Measurements from ENCODE around the gene DCAF10.
"Not testable (repeated sequence)": the region's sequence is repeated elsewhere in the genome, so short reads cannot be mapped to it uniquely, and the experiment has no call there.

DCAF10 gene

DNA sequence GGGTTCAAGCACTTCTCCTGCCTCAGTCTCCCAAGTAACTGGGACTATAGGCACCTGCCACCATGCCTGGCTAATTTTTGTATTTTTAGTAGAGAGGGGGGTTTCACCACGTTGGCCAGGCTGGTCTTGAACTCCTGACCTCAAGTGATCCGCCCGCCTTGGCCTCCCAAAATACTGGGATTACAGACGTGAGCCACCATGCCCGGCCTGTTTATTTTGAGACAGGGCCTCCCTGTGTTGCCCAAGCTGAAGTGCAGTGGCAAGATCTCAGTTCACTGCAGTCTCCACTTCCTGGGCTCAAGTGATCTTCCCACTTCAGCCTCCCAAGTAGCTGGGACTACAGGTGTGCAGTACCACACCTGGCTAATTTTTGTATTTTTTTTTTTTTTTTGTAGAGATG is 109.2 kb downstream of the DCAF10 start:
- DNase-seq, result not testable (repeated sequence)

DNA sequence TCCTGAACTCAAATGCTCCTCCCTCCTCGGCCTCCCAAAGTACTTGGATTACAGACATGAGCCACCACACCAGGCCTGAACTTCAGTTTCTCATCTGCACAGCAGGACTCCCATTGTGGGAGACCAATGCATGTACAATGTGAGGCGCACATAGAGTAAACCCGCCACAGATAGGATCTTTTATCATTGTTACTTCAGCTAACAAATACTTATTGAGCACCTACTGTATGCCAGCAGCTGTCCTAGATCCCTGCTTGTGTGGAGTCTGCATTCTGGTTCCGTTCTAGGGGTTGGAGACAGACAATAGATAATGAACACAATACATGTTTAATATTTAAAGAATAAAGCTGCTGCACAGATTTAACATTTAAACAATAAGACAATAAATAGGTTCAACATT is 109.7 kb downstream of the DCAF10 start:
- DNase-seq, result no peak

DNA sequence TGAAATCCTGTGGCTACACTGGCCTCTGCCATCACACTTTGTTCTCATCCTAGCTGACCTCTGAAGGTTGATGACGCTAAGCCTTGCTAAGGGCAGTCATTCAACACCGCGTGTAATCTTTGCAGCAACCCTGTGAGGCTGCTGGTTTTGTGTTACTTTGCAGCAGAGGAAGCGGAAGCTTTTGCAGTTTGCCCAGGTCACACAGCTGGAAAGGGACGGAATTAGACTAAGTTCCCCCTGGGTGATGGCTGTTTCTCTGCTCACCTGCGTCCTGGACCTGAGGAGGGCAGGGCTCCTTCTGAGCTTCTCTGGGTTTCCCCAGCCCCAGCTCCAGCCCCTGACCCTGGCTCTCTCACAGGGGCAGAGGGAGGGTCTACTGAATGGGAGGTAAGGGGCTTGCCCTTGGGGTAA is 110.7 kb downstream of the DCAF10 start:
- no peak for DNase-seq

DNA sequence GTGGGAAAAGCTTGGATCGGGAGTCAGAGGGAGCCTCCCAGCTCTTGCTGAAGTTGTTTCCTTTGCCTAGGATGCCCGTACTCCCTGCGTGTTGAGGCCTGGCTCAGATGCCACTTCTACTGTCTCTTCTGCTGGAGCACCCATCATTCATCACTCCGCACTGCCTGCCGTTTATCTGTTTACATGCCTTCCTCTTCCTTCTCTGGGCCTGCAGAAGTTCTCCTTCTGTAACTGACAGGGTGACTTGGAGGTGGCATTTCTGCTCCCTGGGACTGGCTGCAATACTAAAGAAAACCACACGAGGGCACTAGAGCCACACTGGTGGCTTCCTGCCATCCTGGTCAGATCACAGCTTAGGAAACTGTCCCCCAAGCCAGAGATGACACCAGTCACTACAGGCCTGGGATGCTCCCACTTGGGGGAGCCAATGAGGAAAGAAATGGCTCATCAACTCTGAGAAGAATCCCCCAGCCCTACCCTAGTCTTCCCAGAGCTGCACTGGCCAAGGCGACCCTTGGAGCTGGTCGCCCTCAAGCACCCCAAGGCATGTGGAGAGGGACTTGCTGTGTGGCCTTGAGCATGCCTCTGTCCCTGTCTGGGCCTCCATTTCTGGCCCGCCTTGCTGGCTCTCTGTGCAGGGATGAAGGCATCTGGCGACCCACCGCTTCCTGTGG is 113.0 kb downstream of the DCAF10 start:
- DNase-seq, result peak; percentile 74

DNA sequence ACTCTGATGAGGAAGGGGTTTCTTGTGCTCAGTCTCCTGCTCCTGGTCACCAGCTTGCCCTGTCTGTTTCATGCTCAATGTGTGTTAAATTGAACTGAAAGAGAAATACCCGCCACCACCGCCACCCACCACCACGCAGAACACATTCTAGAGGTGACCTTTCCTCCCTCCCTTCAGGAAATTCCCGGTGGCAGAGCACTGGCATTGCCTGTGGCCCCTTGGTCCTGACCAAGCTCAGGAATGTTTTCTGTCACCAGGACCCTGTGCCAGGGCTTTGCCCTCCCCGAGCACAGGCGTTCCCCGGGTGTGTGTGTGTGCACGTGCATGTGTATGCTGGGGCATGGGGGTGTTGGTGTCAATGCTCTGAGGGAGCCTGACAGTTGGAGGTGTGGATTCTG is 113.6 kb downstream of the DCAF10 start:
- no peak for DNase-seq

DNA sequence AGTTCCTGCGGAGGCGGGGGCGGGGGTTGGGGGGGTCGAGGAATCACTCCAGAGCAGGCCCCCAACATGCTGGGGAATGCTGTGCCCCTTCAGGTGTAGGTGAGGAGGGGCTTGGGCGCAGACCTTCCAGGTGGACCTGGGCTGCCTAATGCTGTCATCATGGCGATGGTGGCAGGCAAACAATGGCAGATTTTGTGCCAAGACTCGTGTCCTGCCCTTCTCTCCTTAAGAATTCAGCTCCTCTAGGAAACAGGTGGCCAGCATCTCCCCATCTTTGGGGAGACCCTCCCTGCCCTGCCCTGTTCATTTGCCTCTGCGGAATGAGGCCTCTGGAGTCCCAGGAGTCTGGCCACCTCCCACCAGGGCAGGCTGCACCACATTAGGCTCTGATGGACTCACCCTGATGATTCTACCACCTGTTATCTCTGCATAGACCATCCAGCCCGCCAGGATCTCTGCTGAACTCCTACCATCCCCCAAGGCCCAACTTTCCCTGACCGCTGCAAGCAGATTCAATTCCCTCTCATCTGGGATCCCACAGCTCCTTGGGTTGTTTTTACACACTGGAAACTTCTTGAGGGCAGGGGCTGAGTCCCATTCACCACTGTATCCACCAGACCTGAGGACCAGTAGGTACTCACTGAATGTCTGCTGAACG is 114.2 kb downstream of the DCAF10 start:
- no peak for DNase-seq

DNA sequence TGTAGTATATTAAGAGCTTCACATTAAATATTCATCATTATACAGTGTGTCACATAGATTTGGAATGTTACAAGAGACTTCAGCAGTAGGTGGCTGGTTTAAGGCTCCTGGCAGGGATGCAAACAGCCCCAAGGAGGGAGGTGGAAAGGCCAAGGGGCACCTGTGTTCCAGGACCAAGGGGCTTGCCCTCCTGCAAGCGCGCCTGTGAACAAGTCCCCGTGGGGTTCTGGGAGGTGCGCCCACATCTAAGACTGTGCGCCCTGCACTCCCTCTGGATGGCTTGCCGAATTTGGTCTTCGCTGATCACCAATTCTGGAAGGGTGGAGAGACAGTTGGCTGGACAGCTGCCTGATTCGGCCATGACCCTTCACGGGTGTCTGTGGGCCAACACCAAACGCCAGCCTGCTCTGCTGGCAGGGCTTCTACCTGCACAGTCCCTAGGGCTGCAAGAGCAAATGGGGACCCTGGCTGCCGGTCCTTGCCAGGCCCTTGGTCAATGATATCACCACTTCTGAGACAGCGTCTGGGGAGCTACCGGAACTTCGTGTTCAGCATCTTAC is 115.4 kb downstream of the DCAF10 start:
- DNase-seq, result no peak

DNA sequence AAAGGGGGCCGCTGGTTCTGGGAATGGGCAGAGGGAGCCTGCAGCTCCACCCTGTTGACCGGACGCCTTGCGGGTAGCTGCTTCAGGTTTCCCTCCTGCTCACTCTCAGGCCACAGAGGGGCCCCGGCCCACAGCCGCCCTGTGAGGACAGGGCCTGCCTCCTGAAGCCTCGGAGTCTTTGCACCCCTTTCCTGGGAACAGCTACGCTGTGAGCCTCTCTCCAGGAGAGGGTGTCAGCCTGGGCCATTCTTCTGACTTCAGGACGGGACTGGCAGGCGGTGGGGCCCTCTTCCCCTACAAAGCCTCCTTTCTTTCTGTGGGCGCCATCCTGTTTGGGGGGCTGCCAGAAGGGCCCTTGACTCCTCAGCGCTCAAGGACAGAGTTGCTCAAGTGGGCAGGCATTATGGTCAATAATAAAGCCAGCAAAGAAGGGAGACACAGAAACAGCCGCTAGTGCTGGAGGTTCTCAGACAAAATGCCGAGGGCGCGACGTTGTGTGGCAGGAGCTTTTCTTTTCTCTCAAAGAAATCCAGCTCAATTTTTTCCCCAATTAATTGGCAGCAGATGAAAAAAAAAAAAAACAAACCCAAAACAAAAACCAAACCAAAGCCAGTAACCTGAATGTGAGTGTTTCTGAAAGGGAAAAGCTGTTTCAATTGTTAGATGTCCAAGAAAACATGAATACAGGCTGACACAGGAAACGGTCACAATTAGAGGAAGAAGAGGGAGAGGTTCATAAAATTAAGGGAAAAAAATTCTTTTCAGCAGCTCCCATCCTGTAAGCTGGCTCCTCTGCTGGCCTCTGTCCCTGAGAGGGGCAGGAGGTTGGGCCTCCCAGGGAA is 116.1 kb downstream of the DCAF10 start:
- no peak for DNase-seq

Measured in activated naive CD4-positive, alpha-beta T cell treated with anti-CD3 and anti-CD28 coated beads, Interleukin-2, amount 50 U/mL, for 16 hours (primary cell).